Activated CD4-positive, alpha-beta T cell treated with anti-CD3 and anti-CD28 coated beads for 1 hour (primary cell): ENCODE data around the gene DENND4B.

Experiments used
- DNase-seq: peaks from one replicate; pipeline ENCODE4 v3.0.0-alpha.2; 2020

DENND4B gene

GRCh38 chr1:153880962-153881361 lies 65.6 kb downstream of the DENND4B start:
- no peak for DNase-seq

- no peak for DNase-seq
These were observed 66.5 kb downstream of the DENND4B start for GRCh38 chr1:153880024-153880423.
